Astrocyte of the cerebellum (primary cell): ENCODE data around the gene BOC.
A peak's percentile ranks its signal among the peaks of the same experiment; 100 is the strongest.

ENCODE experiments used
- DNase-seq: peaks from one replicate; pipeline ENCODE4 v3.0.0-alpha.2; 2011; ENCODE audit warnings: low read depth
- H3K4me3 ChIP-seq: 2 replicates; pipeline ENCODE4 v1.5.1; 2011; ENCODE audit warnings: mild to moderate bottlenecking, low read depth, low read length, moderate library complexity
- CTCF ChIP-seq: IDR thresholded peaks from 2 replicates; pipeline ENCODE4 v1.5.1; 2012; ENCODE audit warnings: low read length, low read depth, moderate library complexity, mild to moderate bottlenecking; ENCODE audit errors: missing control alignments
- in situ Hi-C: cut with HindIII; loops from 2 replicates; pipeline ENCODE4 v1.10.0; 2017; ENCODE audit warnings: low sequenced_read_pairs

BOC gene

GRCh38 chr3:113231827-113232253 lies 20.5 kb downstream of the BOC start:
- in situ Hi-C loops, result no loop called here
- no peak overlapping the region for H3K4me3 ChIP-seq
- DNase-seq, result peak; percentile 83
- TF ChIP-seq CTCF, result no peak

GRCh38 chr3:113232342-113232741 lies 21.0 kb downstream of the BOC start:
- no peak overlapping the region for H3K4me3 ChIP-seq
- in situ Hi-C loops, result no loop called here
- no peak for TF ChIP-seq CTCF
- DNase-seq, result no peak

- no peak for TF ChIP-seq CTCF
- no peak for DNase-seq
- in situ Hi-C loops, result no loop called here
- no peak overlapping the region for H3K4me3 ChIP-seq
Measured at GRCh38 chr3:113233497-113233896, 22.1 kb downstream of the BOC start.

- no peak for DNase-seq
- H3K4me3 ChIP-seq, result no peak overlapping the region
- in situ Hi-C loops, result no loop called here
- TF ChIP-seq CTCF, result no peak
Measured at GRCh38 chr3:113234028-113234427, 22.7 kb downstream of the BOC start.

- DNase-seq, result no peak
- in situ Hi-C loops, result no loop called here
- TF ChIP-seq CTCF, result no peak
- H3K4me3 ChIP-seq, result no peak overlapping the region
Measured at GRCh38 chr3:113234688-113235260, 23.4 kb downstream of the BOC start.

GRCh38 chr3:113238503-113238902 lies 27.1 kb downstream of the BOC start:
- TF ChIP-seq CTCF, result no peak
- H3K4me3 ChIP-seq, result no peak overlapping the region
- in situ Hi-C loops, result no loop called here
- no peak for DNase-seq
